ENCODE data around the gene LTBP2. TPM values are rescaled to one million over a fixed set of nuclear protein-coding genes. Genes with fewer than 3 reads are reported as not detected.

LTBP2 gene
- total and polyA plus RNA-seq, 2 of the 8 experiments (the other 6 are each of a cell fraction or from before 2014, with no cell fraction given): 0.48 to 0.89 TPM

DNA sequence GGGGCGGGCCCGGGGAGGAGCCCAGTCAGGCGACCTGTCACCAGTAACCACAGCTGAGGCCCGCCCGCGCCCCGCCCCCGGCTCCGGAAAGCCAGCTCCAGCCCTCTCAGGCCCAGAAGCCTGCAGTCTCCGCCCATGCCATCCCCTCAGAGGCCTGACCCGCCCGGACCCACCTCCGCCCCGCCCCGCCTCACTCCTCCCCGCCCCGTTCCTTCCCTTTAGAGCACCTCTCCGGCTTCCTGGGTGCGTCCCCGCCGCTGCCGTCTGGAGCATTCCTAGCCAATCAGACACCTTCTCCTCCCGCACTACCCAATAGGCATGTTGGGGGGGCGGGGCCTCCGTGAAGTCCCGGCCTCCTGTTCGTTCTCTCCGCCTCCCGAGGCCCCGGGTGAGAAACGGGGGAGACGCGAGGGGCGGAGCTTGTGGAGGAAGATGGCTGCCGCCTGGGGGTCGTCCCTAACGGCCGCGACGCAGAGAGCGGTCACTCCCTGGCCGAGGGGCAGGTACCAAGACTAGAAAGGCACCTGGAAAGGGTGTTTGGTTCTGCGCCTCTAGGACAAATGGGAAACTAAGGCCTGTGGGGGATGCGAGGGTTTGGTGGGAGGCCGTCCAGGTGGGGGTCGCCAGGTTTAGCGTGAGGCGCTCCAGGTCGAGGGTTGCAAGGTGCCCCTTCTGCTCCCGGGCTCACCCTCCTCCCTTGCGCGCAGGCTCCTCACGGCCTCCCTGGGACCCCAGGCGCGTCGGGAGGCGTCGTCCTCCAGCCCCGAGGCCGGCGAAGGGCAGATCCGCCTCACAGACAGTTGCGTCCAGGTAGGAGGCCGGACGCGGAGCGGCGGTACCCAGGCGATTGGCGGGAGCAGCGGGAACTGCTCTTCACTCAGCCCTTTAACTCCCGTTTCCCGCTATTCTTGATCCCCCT lies 118.4 kb downstream of the LTBP2 start, which contains the start of gene ISCA2 (continued):
- TF ChIP-seq RXRA (IDR thresholded peaks at IDR 0.05; ENCODE audit: insufficient read depth, low read depth, low read length) (no peak), KDM5A (IDR thresholded peaks at IDR 0.05; ENCODE audit: low read length) (peak; percentile 70; the same call in 1 of the 2 replicates), KDM1A (IDR thresholded peaks at IDR 0.05; ENCODE audit: borderline replicate concordance, low read length) (no peak), KDM4A (IDR thresholded peaks at IDR 0.05; ENCODE audit: low read depth, low read length, severe bottlenecking) (peak; percentile 79), ASH2L (IDR thresholded peaks at IDR 0.05; ENCODE audit: low read length) (peak; percentile 57), EP300 (IDR thresholded peaks at IDR 0.05; ENCODE audit: borderline replicate concordance in 1 of 2, low read depth in 2 of 2, low read length in 2 of 2) (no peak), MAFK (IDR thresholded peaks at IDR 0.05; ENCODE audit: low read depth, low read length) (no peak), BCL11A (IDR thresholded peaks at IDR 0.05; ENCODE audit: low read depth in 2 of 2, low read length in 2 of 2) (no peak), JUN (IDR thresholded peaks at IDR 0.05; ENCODE audit: low read depth, low read length) (no peak), SRF (IDR thresholded peaks at IDR 0.05; ENCODE audit: low read depth, low read length) (no peak), FOSL1 (IDR thresholded peaks at IDR 0.05; ENCODE audit: insufficient read depth, low read depth, low read length) (0 out of 2 replicates have a peak, but pooled peaks have one; percentile 9), TAF7 (optimal IDR thresholded peaks at IDR 0.05; ENCODE audit: borderline replicate concordance, low read depth, low read length) (peak; percentile 50), CBX5 (IDR thresholded peaks at IDR 0.05; ENCODE audit: low read depth, low read length) (no peak), TEAD4 (IDR thresholded peaks at IDR 0.05; ENCODE audit: low read depth, low read length) (no peak), JUND (IDR thresholded peaks at IDR 0.05; ENCODE audit: low read length) (no peak), POLR2A (IDR thresholded peaks at IDR 0.05; ENCODE audit: control extremely low read depth in 1 of 2, low read depth in 2 of 2, low read length in 2 of 2) (peak; percentile 50 to 73), NRF1 (IDR thresholded peaks at IDR 0.05; ENCODE audit: low read depth, low read length) (no peak), BACH1 (IDR thresholded peaks at IDR 0.05; ENCODE audit: low read length) (no peak), TBP (IDR thresholded peaks at IDR 0.05; ENCODE audit: low read depth, low read length) (peak; percentile 49), CHD1 (IDR thresholded peaks at IDR 0.05; ENCODE audit: low read depth, low read length) (no peak), SP4 (IDR thresholded peaks at IDR 0.05; ENCODE audit: low read length) (peak; percentile 25; the same call in 1 of the 2 replicates)
- TF ChIP-seq, protein P1, sequence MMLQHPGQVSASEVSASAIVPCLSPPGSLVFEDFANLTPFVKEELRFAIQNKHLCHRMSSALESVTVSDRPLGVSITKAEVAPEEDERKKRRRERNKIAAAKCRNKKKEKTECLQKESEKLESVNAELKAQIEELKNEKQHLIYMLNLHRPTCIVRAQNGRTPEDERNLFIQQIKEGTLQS (IDR thresholded peaks at IDR 0.05; ENCODE audit: insufficient read depth, low read depth, low read length): no peak
- TF ChIP-seq, protein P2, sequence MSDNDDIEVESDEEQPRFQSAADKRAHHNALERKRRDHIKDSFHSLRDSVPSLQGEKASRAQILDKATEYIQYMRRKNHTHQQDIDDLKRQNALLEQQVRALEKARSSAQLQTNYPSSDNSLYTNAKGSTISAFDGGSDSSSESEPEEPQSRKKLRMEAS (IDR thresholded peaks at IDR 0.05): no peak

Measured in H1 (cell line).